Endothelial cell (in vitro differentiated cells): Measurements from ENCODE around the gene RBMS3. TPM values are rescaled to one million over a fixed set of nuclear protein-coding genes. Genes with fewer than 3 reads are reported as not detected.

Experiments
- DNase-seq: peaks from one replicate; pipeline ENCODE4 v3.0.0; 2021; ENCODE audit warnings: low spot score
- H3K27ac Mint-ChIP-seq: one replicate; pipeline ENCODE4 v1.8.0; 2021; ENCODE audit warnings: mixed read lengths, inconsistent platforms; ENCODE audit not compliant: unreplicated experiment
- H3K27me3 Mint-ChIP-seq: one replicate; pipeline ENCODE4 v1.8.0; 2021; ENCODE audit warnings: mild to moderate bottlenecking, moderate library complexity, mixed read lengths, inconsistent platforms; ENCODE audit not compliant: unreplicated experiment
- H3K36me3 Mint-ChIP-seq: one replicate; pipeline ENCODE4 v1.8.0; 2021; ENCODE audit warnings: mild to moderate bottlenecking, low read depth, mixed read lengths, inconsistent platforms; ENCODE audit not compliant: unreplicated experiment
- H3K4me1 Mint-ChIP-seq: one replicate; pipeline ENCODE4 v1.8.0; 2021; ENCODE audit warnings: mild to moderate bottlenecking, mixed read lengths, inconsistent platforms; ENCODE audit not compliant: unreplicated experiment
- H3K4me3 Mint-ChIP-seq: one replicate; pipeline ENCODE4 v1.8.0; 2021; ENCODE audit warnings: mild to moderate bottlenecking, mixed read lengths, inconsistent platforms; ENCODE audit not compliant: unreplicated experiment
- H3K9me3 Mint-ChIP-seq: one replicate; pipeline ENCODE4 v1.8.0; 2021; ENCODE audit warnings: mixed read lengths, inconsistent platforms; ENCODE audit not compliant: unreplicated experiment
- total RNA-seq: library from RNA; stranded (reverse); fragmentation: NEBNext Ultra II Directional; extraction: Animal tissue kit (Norgen Biotek cat#: 25700); gene quantifications from one replicate; pipeline ENCODE4 v1.2.1, GENCODE V29; 2021; ENCODE audit not compliant: unreplicated experiment
- TF ChIP-seq, protein P1 (sequence below): fragments of 200-600 bp; sonication (generic); IDR thresholded peaks from one replicate; pipeline ENCODE4 v1.5.0; 2021; ENCODE audit warnings: antibody characterized with exemption; ENCODE audit not compliant: unreplicated experiment

The RBMS3 gene
- total RNA-seq, 1 donor from 2014 or later: 30.9 TPM

GRCh38 chr3:29265509-29266072 lies 15.3 kb upstream of the RBMS3 start:
- Mint-ChIP-seq H3K4me3 (no peak overlapping the region), H3K9me3 (no peaks in the 10 kb centered on the region), H3K4me1 (no peaks in the 10 kb centered on the region), H3K36me3 (no peaks in the 10 kb centered on the region), H3K27ac (no peak overlapping the region), H3K27me3 (peaks cover 2% of the 10 kb centered on the region)
- DNase-seq: no peak
- TF ChIP-seq, protein P1, sequence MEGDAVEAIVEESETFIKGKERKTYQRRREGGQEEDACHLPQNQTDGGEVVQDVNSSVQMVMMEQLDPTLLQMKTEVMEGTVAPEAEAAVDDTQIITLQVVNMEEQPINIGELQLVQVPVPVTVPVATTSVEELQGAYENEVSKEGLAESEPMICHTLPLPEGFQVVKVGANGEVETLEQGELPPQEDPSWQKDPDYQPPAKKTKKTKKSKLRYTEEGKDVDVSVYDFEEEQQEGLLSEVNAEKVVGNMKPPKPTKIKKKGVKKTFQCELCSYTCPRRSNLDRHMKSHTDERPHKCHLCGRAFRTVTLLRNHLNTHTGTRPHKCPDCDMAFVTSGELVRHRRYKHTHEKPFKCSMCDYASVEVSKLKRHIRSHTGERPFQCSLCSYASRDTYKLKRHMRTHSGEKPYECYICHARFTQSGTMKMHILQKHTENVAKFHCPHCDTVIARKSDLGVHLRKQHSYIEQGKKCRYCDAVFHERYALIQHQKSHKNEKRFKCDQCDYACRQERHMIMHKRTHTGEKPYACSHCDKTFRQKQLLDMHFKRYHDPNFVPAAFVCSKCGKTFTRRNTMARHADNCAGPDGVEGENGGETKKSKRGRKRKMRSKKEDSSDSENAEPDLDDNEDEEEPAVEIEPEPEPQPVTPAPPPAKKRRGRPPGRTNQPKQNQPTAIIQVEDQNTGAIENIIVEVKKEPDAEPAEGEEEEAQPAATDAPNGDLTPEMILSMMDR: no peak

- Mint-ChIP-seq H3K27ac (no peak overlapping the region), H3K36me3 (no peaks in the 10 kb centered on the region), H3K4me1 (no peaks in the 10 kb centered on the region), H3K4me3 (no peak overlapping the region), H3K27me3 (peaks cover 2% of the 10 kb centered on the region), H3K9me3 (no peaks in the 10 kb centered on the region)
- DNase-seq: no peak
- TF ChIP-seq, protein P1: no peak
Observed at GRCh38 chr3:29267226-29267625, 13.6 kb upstream of the RBMS3 start.

GRCh38 chr3:29268651-29269050 lies 12.2 kb upstream of the RBMS3 start:
- H3K27me3 Mint-ChIP-seq: peaks cover 2% of the 10 kb centered on the region

GRCh38 chr3:29270752-29271151 lies 10.1 kb upstream of the RBMS3 start:
- H3K4me3 Mint-ChIP-seq: no peak overlapping the region
- no peaks in the 10 kb centered on the region for H3K9me3 Mint-ChIP-seq
- DNase-seq: no peak
- TF ChIP-seq, protein P1: no peak
- H3K36me3 Mint-ChIP-seq: no peaks in the 10 kb centered on the region
- H3K27ac Mint-ChIP-seq: no peak overlapping the region
- peaks cover 2% of the 10 kb centered on the region for H3K27me3 Mint-ChIP-seq
- H3K4me1 Mint-ChIP-seq: no peaks in the 10 kb centered on the region

More at GRCh38 chr3:29268651-29269050, 12.2 kb upstream of the RBMS3 start:
- Mint-ChIP-seq H3K27ac (no peak overlapping the region), H3K9me3 (no peaks in the 10 kb centered on the region), H3K36me3 (no peaks in the 10 kb centered on the region), H3K4me3 (no peak overlapping the region), H3K4me1 (no peaks in the 10 kb centered on the region)
- DNase-seq: no peak
- TF ChIP-seq, protein P1: no peak

DNA sequence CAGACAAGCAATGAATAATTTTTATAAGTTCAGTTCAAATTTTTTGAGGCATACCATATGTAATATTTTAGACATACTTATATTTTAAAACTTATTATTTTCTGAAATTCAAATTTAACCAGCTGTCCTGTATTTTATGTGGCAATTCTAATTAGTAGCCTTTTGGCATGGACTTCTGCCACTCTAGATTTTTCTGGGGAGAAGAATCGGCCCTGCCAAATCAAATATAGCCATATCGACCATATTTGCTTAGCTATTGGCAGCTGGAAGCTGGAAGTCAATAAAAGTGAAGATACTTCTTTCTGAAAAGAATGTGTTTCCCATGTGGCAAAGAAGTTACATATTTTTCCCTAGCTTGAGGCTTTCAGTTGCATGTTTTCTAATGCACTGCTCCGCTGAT lies 9.4 kb upstream of the RBMS3 start:
- H3K9me3 Mint-ChIP-seq: no peaks in the 10 kb centered on the region
- peaks cover 2% of the 10 kb centered on the region for H3K27me3 Mint-ChIP-seq
- no peak overlapping the region for H3K4me3 Mint-ChIP-seq

More for the DNA sequence above, 9.4 kb upstream of the RBMS3 start:
- TF ChIP-seq, protein P1: no peak
- no peak overlapping the region for H3K27ac Mint-ChIP-seq
- no peaks in the 10 kb centered on the region for H3K4me1 Mint-ChIP-seq
- no peaks in the 10 kb centered on the region for H3K36me3 Mint-ChIP-seq
- no peak for DNase-seq
